HepG2 (cell line): ENCODE measurements around the gene APBA3. TPM values are rescaled to one million over a fixed set of nuclear protein-coding genes. Genes with fewer than 3 reads are reported as not detected.

Experiments
- ARNTL ChIP-seq: sonication (generic); formaldehyde crosslinking; IDR thresholded peaks from 2 replicates; pipeline ENCODE4 v1.4.0; 2020; ENCODE audit warnings: mild to moderate bottlenecking, missing genetic modification reagents
- CENPT ChIP-seq: sonication (generic); formaldehyde crosslinking; IDR thresholded peaks from 2 replicates; pipeline ENCODE4 v1.8.0; 2022; ENCODE audit warnings: low read depth, mild to moderate bottlenecking, moderate library complexity, missing genetic modification reagents
- FOXK2 ChIP-seq: fragments of 450-650 bp; IDR thresholded peaks from 2 replicates; pipeline ENCODE4 v1.6.1; 2016
- KLF6 ChIP-seq: IDR thresholded peaks from 2 replicates; pipeline ENCODE4 v1.8.0; 2016; ENCODE audit warnings: missing biosample characterization, missing genetic modification reagents
- KMT2B ChIP-seq: IDR thresholded peaks from 2 replicates; pipeline ENCODE4 v1.6.1; 2016; ENCODE audit warnings: missing genetic modification reagents, missing compliant biosample characterization
- LCORL ChIP-seq, 2 experiments: fragments of 450-650 bp in 1 of 2; sonication (generic) in 1 of 2; formaldehyde crosslinking in 1 of 2; IDR thresholded peaks; 2 replicates each; pipeline versions ENCODE4 v1.5.0 to v1.6.1; 2017 to 2020; ENCODE audit warnings: antibody characterized with exemption in 1 of 2, missing genetic modification reagents in 1 of 2
- PCBP2 ChIP-seq: fragments of 200-400 bp; formaldehyde crosslinking; optimal IDR thresholded peaks from 2 replicates; pipeline ENCODE3; 2018; ENCODE audit warnings: low read length, low read depth; ENCODE audit not compliant: poor library complexity, severe bottlenecking
- RFXAP ChIP-seq: sonication (generic); formaldehyde crosslinking; IDR thresholded peaks from 2 replicates; pipeline ENCODE4 v1.4.0; 2020; ENCODE audit warnings: missing genetic modification reagents, borderline replicate concordance
- SMYD3 ChIP-seq: sonication (generic); formaldehyde crosslinking; IDR thresholded peaks from 2 replicates; pipeline ENCODE4 v1.8.1; 2023; ENCODE audit warnings: mild to moderate bottlenecking, missing genetic modification reagents
- SRSF4 ChIP-seq: fragments of 200-400 bp; formaldehyde crosslinking; IDR thresholded peaks from one replicate; pipeline ENCODE4 v1.6.1; 2018; ENCODE audit warnings: mild to moderate bottlenecking, low read depth, low read length, moderate library complexity; ENCODE audit not compliant: poor library complexity, severe bottlenecking
- TAF1 ChIP-seq: sonication (generic); formaldehyde crosslinking; IDR thresholded peaks from 2 replicates; pipeline ENCODE4 v1.4.0; 2020; ENCODE audit warnings: missing genetic modification reagents
- XBP1 ChIP-seq: sonication (generic); formaldehyde crosslinking; IDR thresholded peaks from 2 replicates; pipeline ENCODE4 v1.5.0; 2020; ENCODE audit warnings: missing genetic modification reagents
- ZKSCAN5 ChIP-seq: sonication (generic); formaldehyde crosslinking; IDR thresholded peaks from 2 replicates; pipeline ENCODE4 v1.5.1; 2020; ENCODE audit warnings: mild to moderate bottlenecking, missing genetic modification reagents
- ZNF598 ChIP-seq: sonication (generic); formaldehyde crosslinking; IDR thresholded peaks from 2 replicates; pipeline ENCODE4 v1.5.1; 2020; ENCODE audit warnings: mild to moderate bottlenecking, missing genetic modification reagents, borderline replicate concordance
- polyA plus RNA-seq, 8 experiments: library from polyadenylated mRNA; depleted of rRNA in 3 of 8; stranded (reverse) in 7 of 8; unstranded in 1 of 8; fragments of >200 nt; fragmentation: Illumina TruSeq in 4 of 8; extraction: Trizol in 4 of 8; gene quantifications; 2 replicates each; pipeline versions ENCODE4 v1.2.1 to v1.2.3, GENCODE V29; 2011 to 2016; ENCODE audit warnings: low read depth in 4 of 8, missing spikeins in 1 of 8, mixed read lengths in 1 of 8; ENCODE audit not compliant: insufficient read depth in 1 of 8
- total RNA-seq, 5 experiments: library from RNA; depleted of rRNA; stranded (reverse); fragments of >200 nt; fragmentation: Illumina TruSeq; extraction: Trizol; gene quantifications; 2 replicates each; pipeline ENCODE4 v1.2.3, GENCODE V29; 2016; ENCODE audit warnings: low read depth in 1 of 5
- TF ChIP-seq, protein P1 (sequence below): sonication (generic); formaldehyde crosslinking; IDR thresholded peaks from 2 replicates; pipeline ENCODE4 v1.4.0; 2020; ENCODE audit warnings: mild to moderate bottlenecking, missing genetic modification reagents
- TF ChIP-seq, protein P2 (sequence below): sonication (generic); formaldehyde crosslinking; conservative IDR thresholded peaks from 2 replicates; pipeline ENCODE4 v1.8.0; 2022; ENCODE audit warnings: missing genetic modification reagents
- TF ChIP-seq, protein P3 (sequence below): sonication (generic); formaldehyde crosslinking; IDR thresholded peaks from 2 replicates; pipeline ENCODE4 v1.4.0; 2020; ENCODE audit warnings: mild to moderate bottlenecking, missing genetic modification reagents
- TF ChIP-seq, protein P4 (sequence below): sonication (generic); formaldehyde crosslinking; IDR thresholded peaks from 2 replicates; pipeline ENCODE4 v1.4.0; 2020; ENCODE audit warnings: mild to moderate bottlenecking, missing genetic modification reagents
- TF ChIP-seq, protein P5 (sequence below): sonication (generic); formaldehyde crosslinking; IDR thresholded peaks from 2 replicates; pipeline ENCODE4 v1.5.0; 2020; ENCODE audit warnings: missing genetic modification reagents

Gene APBA3
- total and polyA plus RNA-seq, 2 of the 13 experiments (the other 11 are each of a cell fraction or from before 2014, with no cell fraction given): 14.2 to 14.3 TPM

DNA sequence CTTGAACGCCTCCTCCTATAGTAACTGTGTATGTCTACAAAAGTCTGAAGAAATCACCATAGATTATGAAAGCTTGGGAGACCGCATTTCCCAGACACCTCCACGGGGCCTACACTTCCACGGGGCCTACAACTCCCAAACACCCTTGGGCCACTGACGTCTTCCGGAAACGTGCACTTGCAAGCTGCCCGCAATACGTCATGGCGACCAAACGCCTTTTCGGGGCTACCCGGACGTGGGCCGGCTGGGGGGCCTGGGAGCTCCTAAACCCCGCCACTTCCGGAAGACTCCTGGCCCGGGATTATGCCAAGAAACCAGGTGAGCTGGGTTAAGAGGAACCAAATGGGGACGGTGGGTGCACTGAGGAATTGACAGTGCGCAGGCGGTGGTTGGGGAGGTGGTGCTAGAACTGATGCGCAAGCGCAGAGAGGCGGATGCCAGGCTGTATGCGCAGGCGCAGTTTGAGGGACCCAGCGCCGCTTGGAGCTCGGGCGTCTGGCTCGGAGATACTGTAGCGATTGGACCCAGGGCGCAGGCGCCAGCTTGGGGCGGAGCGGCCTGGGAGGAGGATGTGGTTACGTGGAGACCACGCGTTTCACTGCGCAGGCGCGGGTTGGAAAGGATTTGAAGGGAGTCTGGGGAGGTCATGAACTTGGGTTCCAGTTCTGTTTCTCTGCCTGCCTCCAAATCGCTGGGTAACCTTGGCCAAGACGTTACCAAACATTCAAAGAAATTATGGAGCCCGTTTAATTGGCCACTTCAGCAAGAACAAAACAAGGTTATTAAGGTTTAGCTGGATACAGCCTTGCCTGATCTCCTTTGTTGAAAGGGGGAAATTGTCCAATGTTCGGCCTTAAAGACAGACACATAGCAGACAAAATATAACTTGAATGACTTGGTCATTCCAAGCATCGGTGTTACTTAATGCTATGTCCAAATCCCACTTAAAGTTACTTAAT, 1.3 kb upstream of the APBA3 start, which contains the start of gene MRPL54 (continued):
- TF ChIP-seq, protein P1, sequence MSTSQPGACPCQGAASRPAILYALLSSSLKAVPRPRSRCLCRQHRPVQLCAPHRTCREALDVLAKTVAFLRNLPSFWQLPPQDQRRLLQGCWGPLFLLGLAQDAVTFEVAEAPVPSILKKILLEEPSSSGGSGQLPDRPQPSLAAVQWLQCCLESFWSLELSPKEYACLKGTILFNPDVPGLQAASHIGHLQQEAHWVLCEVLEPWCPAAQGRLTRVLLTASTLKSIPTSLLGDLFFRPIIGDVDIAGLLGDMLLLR (CRISPR knock-in tag): no peak
- TF ChIP-seq ARNTL (CRISPR knock-in tag) (no peak), ZKSCAN5 (no peak), ZNF598 (CRISPR knock-in tag) (peak; percentile 39; the same call in 1 of the 2 replicates), RFXAP (CRISPR knock-in tag) (no peak), XBP1 (no peak), SRSF4 (no peak), CENPT (CRISPR knock-in tag) (no peak), FOXK2 (no peak), PCBP2 (no peak), KLF6 (CRISPR knock-in tag) (no peak; the same call in 1 of the 2 replicates), LCORL (IDR thresholded peaks at IDR 0.05) (no peak), LCORL (CRISPR knock-in tag; IDR thresholded peaks at IDR 0.05) (peak; percentile 18; the same call in 1 of the 2 replicates), SMYD3 (no peak), TAF1 (CRISPR knock-in tag) (peak; percentile 84), KMT2B (no peak)
- TF ChIP-seq, protein P2, sequence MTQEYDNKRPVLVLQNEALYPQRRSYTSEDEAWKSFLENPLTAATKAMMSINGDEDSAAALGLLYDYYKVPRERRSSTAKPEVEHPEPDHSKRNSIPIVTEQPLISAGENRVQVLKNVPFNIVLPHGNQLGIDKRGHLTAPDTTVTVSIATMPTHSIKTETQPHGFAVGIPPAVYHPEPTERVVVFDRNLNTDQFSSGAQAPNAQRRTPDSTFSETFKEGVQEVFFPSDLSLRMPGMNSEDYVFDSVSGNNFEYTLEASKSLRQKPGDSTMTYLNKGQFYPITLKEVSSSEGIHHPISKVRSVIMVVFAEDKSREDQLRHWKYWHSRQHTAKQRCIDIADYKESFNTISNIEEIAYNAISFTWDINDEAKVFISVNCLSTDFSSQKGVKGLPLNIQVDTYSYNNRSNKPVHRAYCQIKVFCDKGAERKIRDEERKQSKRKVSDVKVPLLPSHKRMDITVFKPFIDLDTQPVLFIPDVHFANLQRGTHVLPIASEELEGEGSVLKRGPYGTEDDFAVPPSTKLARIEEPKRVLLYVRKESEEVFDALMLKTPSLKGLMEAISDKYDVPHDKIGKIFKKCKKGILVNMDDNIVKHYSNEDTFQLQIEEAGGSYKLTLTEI (CRISPR knock-in tag): no peak
- TF ChIP-seq, protein P3, sequence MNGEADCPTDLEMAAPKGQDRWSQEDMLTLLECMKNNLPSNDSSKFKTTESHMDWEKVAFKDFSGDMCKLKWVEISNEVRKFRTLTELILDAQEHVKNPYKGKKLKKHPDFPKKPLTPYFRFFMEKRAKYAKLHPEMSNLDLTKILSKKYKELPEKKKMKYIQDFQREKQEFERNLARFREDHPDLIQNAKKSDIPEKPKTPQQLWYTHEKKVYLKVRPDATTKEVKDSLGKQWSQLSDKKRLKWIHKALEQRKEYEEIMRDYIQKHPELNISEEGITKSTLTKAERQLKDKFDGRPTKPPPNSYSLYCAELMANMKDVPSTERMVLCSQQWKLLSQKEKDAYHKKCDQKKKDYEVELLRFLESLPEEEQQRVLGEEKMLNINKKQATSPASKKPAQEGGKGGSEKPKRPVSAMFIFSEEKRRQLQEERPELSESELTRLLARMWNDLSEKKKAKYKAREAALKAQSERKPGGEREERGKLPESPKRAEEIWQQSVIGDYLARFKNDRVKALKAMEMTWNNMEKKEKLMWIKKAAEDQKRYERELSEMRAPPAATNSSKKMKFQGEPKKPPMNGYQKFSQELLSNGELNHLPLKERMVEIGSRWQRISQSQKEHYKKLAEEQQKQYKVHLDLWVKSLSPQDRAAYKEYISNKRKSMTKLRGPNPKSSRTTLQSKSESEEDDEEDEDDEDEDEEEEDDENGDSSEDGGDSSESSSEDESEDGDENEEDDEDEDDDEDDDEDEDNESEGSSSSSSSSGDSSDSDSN: no peak
- TF ChIP-seq, protein P4, sequence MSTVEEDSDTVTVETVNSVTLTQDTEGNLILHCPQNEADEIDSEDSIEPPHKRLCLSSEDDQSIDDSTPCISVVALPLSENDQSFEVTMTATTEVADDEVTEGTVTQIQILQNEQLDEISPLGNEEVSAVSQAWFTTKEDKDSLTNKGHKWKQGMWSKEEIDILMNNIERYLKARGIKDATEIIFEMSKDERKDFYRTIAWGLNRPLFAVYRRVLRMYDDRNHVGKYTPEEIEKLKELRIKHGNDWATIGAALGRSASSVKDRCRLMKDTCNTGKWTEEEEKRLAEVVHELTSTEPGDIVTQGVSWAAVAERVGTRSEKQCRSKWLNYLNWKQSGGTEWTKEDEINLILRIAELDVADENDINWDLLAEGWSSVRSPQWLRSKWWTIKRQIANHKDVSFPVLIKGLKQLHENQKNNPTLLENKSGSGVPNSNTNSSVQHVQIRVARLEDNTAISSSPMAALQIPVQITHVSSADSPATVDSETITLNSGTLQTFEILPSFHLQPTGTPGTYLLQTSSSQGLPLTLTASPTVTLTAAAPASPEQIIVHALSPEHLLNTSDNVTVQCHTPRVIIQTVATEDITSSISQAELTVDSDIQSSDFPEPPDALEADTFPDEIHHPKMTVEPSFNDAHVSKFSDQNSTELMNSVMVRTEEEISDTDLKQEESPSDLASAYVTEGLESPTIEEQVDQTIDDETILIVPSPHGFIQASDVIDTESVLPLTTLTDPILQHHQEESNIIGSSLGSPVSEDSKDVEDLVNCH (CRISPR knock-in tag): no peak
- TF ChIP-seq, protein P5, sequence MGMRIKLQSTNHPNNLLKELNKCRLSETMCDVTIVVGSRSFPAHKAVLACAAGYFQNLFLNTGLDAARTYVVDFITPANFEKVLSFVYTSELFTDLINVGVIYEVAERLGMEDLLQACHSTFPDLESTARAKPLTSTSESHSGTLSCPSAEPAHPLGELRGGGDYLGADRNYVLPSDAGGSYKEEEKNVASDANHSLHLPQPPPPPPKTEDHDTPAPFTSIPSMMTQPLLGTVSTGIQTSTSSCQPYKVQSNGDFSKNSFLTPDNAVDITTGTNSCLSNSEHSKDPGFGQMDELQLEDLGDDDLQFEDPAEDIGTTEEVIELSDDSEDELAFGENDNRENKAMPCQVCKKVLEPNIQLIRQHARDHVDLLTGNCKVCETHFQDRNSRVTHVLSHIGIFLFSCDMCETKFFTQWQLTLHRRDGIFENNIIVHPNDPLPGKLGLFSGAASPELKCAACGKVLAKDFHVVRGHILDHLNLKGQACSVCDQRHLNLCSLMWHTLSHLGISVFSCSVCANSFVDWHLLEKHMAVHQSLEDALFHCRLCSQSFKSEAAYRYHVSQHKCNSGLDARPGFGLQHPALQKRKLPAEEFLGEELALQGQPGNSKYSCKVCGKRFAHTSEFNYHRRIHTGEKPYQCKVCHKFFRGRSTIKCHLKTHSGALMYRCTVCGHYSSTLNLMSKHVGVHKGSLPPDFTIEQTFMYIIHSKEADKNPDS (CRISPR knock-in tag): no peak
